ENCODE data around the gene GOLGB1. TPM values are rescaled to one million over a fixed set of nuclear protein-coding genes. Genes with fewer than 3 reads are reported as not detected.

The GOLGB1 gene
- total RNA-seq, 2 experiments from 2014 or later = 11.5 to 30.3 TPM

DNA sequence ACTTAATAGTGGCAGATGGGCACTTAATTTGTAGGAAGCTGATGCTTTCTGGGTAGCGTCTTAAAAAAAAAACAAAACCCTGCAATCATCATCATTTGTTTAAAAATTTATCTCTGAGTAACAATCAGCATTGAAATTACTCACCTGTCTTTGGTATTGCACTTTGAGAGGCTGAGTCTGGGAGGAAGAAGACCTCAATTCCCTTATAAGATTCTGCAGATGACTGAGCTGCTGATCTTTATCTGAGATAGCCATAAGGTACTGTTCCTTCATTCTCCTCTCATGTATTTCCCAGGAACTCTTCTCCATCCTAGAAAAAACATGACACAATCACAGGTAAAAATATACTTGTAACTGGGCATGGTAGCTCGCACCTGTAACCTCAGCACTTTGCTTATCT lies 72.4 kb downstream of the GOLGB1 start:
- intact Hi-C loops (cut with micrococcal nuclease; ENCODE audit: unreplicated experiment) = no loop called here

DNA sequence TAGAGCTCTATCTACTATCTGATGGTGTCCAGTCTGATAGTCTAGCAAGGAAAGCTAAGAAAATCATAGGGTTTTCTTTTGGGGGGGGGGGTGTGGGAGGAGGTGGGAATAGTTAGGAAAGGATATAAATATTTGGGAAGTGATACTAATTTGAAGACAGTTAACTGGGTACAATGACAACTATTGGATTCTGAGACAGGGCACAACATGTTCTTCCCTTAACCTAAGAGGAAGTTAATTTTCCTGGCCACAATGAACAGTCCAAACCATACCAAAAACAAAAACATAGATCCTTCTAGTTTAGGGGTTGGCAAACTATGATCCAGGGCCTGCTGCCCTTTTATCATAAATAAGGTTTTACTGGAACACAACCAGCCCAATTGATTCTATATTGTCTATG lies 78.9 kb downstream of the GOLGB1 start:
- H3K4me2 ChIP-seq (ENCODE audit: low read length) = no peak overlapping the region
- intact Hi-C loops (cut with micrococcal nuclease; ENCODE audit: unreplicated experiment) = no loop called here
- H3K79me2 ChIP-seq (ENCODE audit: insufficient read depth, low read depth, low read length) = no peaks in the 10 kb centered on the region
- no TSS peak for BruUV-seq (replicated peaks)
- TF ChIP-seq, protein P1, sequence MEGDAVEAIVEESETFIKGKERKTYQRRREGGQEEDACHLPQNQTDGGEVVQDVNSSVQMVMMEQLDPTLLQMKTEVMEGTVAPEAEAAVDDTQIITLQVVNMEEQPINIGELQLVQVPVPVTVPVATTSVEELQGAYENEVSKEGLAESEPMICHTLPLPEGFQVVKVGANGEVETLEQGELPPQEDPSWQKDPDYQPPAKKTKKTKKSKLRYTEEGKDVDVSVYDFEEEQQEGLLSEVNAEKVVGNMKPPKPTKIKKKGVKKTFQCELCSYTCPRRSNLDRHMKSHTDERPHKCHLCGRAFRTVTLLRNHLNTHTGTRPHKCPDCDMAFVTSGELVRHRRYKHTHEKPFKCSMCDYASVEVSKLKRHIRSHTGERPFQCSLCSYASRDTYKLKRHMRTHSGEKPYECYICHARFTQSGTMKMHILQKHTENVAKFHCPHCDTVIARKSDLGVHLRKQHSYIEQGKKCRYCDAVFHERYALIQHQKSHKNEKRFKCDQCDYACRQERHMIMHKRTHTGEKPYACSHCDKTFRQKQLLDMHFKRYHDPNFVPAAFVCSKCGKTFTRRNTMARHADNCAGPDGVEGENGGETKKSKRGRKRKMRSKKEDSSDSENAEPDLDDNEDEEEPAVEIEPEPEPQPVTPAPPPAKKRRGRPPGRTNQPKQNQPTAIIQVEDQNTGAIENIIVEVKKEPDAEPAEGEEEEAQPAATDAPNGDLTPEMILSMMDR (conservative IDR thresholded peaks at IDR 0.05; ENCODE audit: low read length) = no peak
- no peak for TF ChIP-seq EZH2phosphoT487 (IDR thresholded peaks at IDR 0.05; ENCODE audit: borderline replicate concordance, low read depth, low read length)
- H3K9me3 ChIP-seq (ENCODE audit: low read length) = no peaks in the 10 kb centered on the region
- no peak overlapping the region for H2AFZ ChIP-seq (ENCODE audit: low read length)
- peaks cover 43% of the 10 kb centered on the region for H3K36me3 ChIP-seq (ENCODE audit: insufficient read depth, low read length)
- no peak overlapping the region for H3K27ac ChIP-seq (ENCODE audit: low read depth, low read length, poor library complexity, severe bottlenecking)
- H4K20me1 ChIP-seq (ENCODE audit: insufficient read depth, low read length) = no peaks in the 10 kb centered on the region
- H3K4me3 ChIP-seq (ENCODE audit: low read depth, low read length, poor library complexity, severe bottlenecking) = no peak overlapping the region
- H3K9me2 ChIP-seq (ENCODE audit: insufficient read depth, low read length) = no peaks in the 10 kb centered on the region
- no peaks in the 10 kb centered on the region for H3K4me1 ChIP-seq (ENCODE audit: insufficient read depth, low read length, poor library complexity, severe bottlenecking)
- DNase-seq (ENCODE audit: low spot score) = no peak
- POLR2A ChIA-PET = interaction anchor here (0.6 to 1.8 kb wide), 8 partner anchors 8 to 843 kb away, joined by 3 to 6 read pairs (median 4); partner anchors contain the start of genes GOLGB1 and HCLS1
- CTCF ChIA-PET (ENCODE audit: unreplicated experiment) = no interaction called here

More for the DNA sequence above, 72.4 kb downstream of the GOLGB1 start:
- H3K9me3 ChIP-seq (ENCODE audit: low read length) = no peaks in the 10 kb centered on the region
- POLR2A ChIA-PET = interaction anchor here (0.6 to 1.6 kb wide), 3 partner anchors 11 to 30 kb away, joined by 3 read pairs; no protein-coding TSS in a partner anchor
- TF ChIP-seq, protein P1 (conservative IDR thresholded peaks at IDR 0.05; ENCODE audit: low read length) = no peak
- TF ChIP-seq EZH2phosphoT487 (IDR thresholded peaks at IDR 0.05; ENCODE audit: borderline replicate concordance, low read depth, low read length) = no peak
- H3K9me2 ChIP-seq (ENCODE audit: insufficient read depth, low read length) = no peaks in the 10 kb centered on the region
- H3K79me2 ChIP-seq (ENCODE audit: insufficient read depth, low read depth, low read length) = no peaks in the 10 kb centered on the region
- peaks cover 32% of the 10 kb centered on the region for H3K36me3 ChIP-seq (ENCODE audit: insufficient read depth, low read length)
- H2AFZ ChIP-seq (ENCODE audit: low read length) = no peak overlapping the region
- no peak overlapping the region for H3K4me3 ChIP-seq (ENCODE audit: low read depth, low read length, poor library complexity, severe bottlenecking)
- CTCF ChIA-PET (ENCODE audit: unreplicated experiment) = no interaction called here
- H3K4me1 ChIP-seq (ENCODE audit: insufficient read depth, low read length, poor library complexity, severe bottlenecking) = no peaks in the 10 kb centered on the region
- no TSS peak for BruUV-seq (replicated peaks)
- no peak overlapping the region for H3K4me2 ChIP-seq (ENCODE audit: low read length)
- H4K20me1 ChIP-seq (ENCODE audit: insufficient read depth, low read length) = no peaks in the 10 kb centered on the region
- H3K27ac ChIP-seq (ENCODE audit: low read depth, low read length, poor library complexity, severe bottlenecking) = no peak overlapping the region
- DNase-seq (ENCODE audit: low spot score) = no peak

DNA sequence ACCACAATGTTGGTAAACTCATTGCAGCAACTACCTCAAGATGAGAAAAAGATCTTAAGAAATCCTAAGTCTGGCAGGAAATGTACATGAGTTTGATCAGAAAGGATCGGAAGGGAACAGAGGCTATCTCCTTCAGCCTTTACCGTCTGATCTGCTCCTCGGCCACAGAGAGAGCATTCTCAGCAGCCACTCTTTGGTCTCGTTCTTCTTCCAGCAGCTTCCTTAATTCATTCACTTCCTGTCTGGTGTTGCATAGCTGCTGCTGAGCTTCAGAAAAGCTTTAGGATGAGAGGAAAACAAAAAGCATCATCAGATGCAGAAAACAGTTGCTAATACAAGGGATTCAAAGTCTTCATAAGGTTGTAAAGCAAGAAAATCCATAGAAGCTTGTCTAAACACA lies 82.2 kb downstream of the GOLGB1 start:
- H3K4me2 ChIP-seq (ENCODE audit: low read length) = no peak overlapping the region
- no peak overlapping the region for H3K4me3 ChIP-seq (ENCODE audit: low read depth, low read length, poor library complexity, severe bottlenecking)
- no peak for DNase-seq (ENCODE audit: low spot score)
- no peak overlapping the region for H2AFZ ChIP-seq (ENCODE audit: low read length)
- POLR2A ChIA-PET = interaction anchor here (1.5 kb wide), 1 partner anchor 24 kb away, joined by 6 read pairs; no protein-coding TSS in a partner anchor
- TF ChIP-seq, protein P1 (conservative IDR thresholded peaks at IDR 0.05; ENCODE audit: low read length) = no peak
- TF ChIP-seq EZH2phosphoT487 (IDR thresholded peaks at IDR 0.05; ENCODE audit: borderline replicate concordance, low read depth, low read length) = no peak
- CTCF ChIA-PET (ENCODE audit: unreplicated experiment) = no interaction called here
- no peaks in the 10 kb centered on the region for H4K20me1 ChIP-seq (ENCODE audit: insufficient read depth, low read length)
- no peaks in the 10 kb centered on the region for H3K79me2 ChIP-seq (ENCODE audit: insufficient read depth, low read depth, low read length)
- H3K27ac ChIP-seq (ENCODE audit: low read depth, low read length, poor library complexity, severe bottlenecking) = no peak overlapping the region
- no peaks in the 10 kb centered on the region for H3K9me2 ChIP-seq (ENCODE audit: insufficient read depth, low read length)
- intact Hi-C loops (cut with micrococcal nuclease; ENCODE audit: unreplicated experiment) = no loop called here
- no peaks in the 10 kb centered on the region for H3K4me1 ChIP-seq (ENCODE audit: insufficient read depth, low read length, poor library complexity, severe bottlenecking)
- no TSS peak for BruUV-seq (replicated peaks)
- H3K36me3 ChIP-seq (ENCODE audit: insufficient read depth, low read length) = peaks cover 45% of the 10 kb centered on the region
- H3K9me3 ChIP-seq (ENCODE audit: low read length) = no peaks in the 10 kb centered on the region

Measured in OCI-LY7 (cell line).